ENCODE data around the gene CUX1.
"Not testable (repeated sequence)": the region's sequence is repeated elsewhere in the genome, so short reads cannot be mapped to it uniquely, and the experiment has no call there.

Gene CUX1

GRCh38 chr7:101824440-101824839 is 7.0 kb downstream of the CUX1 start:
- Histone ChIP-seq H3K27ac (peak overlapping the region; percentile 84), H3K27me3 (no peaks in the 10 kb centered on the region)
- TF ChIP-seq, protein P1, sequence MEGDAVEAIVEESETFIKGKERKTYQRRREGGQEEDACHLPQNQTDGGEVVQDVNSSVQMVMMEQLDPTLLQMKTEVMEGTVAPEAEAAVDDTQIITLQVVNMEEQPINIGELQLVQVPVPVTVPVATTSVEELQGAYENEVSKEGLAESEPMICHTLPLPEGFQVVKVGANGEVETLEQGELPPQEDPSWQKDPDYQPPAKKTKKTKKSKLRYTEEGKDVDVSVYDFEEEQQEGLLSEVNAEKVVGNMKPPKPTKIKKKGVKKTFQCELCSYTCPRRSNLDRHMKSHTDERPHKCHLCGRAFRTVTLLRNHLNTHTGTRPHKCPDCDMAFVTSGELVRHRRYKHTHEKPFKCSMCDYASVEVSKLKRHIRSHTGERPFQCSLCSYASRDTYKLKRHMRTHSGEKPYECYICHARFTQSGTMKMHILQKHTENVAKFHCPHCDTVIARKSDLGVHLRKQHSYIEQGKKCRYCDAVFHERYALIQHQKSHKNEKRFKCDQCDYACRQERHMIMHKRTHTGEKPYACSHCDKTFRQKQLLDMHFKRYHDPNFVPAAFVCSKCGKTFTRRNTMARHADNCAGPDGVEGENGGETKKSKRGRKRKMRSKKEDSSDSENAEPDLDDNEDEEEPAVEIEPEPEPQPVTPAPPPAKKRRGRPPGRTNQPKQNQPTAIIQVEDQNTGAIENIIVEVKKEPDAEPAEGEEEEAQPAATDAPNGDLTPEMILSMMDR (IDR thresholded peaks at IDR 0.05), result no peak

DNA sequence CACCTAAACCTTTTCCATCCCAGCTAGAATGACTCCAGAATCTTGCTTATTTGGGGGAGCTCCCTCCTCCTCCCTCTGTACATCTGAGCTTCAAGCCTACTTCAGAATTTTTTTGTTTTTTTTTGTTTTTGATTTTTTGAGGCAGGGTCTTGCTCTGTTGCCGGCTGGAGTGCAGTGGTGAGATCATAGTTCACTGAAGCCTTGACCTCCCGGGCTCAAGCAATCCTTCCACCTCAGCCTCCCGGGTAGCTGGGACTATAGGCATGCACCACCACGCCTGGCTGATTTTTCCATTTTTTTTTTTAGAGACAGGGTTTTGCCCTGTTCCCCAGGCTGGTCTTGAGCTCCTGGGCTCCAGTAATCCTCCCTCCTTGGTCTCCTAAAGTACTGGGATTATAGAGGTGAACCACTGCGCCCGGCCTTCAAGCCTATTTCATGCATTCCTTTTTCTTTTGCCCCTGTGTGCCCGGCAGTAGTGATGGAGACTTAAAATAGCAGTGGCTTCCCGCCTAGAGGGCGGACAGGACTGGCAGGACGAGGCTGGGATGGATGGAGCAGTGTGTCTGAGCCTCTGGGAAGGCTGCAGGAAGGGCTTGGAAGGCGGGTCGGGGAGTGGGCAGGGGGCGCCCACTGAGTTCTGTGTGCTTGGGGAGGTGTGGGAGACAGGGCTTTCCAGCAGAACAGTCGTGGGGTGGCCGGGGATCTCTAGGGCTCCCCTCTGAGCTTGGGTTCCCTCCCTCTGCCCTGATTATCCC is 8.8 kb downstream of the CUX1 start:
- TF ChIP-seq, protein P1 (IDR thresholded peaks at IDR 0.05), result no peak
- peaks cover 27 to 30% of the 10 kb centered on the region in 2 experiments for H3K4me1 ChIP-seq (ENCODE audit: control insufficient read depth in 1 of 2, insufficient read depth in 1 of 2, low read depth in 1 of 2, low read length in 1 of 2)

More at GRCh38 chr7:101824440-101824839, 7.0 kb downstream of the CUX1 start:
- Histone ChIP-seq H3K4me3 (ENCODE audit: low read depth in 1 of 2, low read length in 1 of 2) (no peak overlapping the region), H3K4me1 (ENCODE audit: control insufficient read depth in 1 of 2, insufficient read depth in 1 of 2, low read depth in 1 of 2, low read length in 1 of 2) (peaks cover 41 to 43% of the 10 kb centered on the region in 2 experiments), H3K9me3 (no peaks in the 10 kb centered on the region), H3K36me3 (peaks cover 11% of the 10 kb centered on the region)

GRCh38 chr7:101828301-101829020 is 11.0 kb downstream of the CUX1 start:
- H3K27me3 ChIP-seq, result no peaks in the 10 kb centered on the region
- peaks cover 12 to 16% of the 10 kb centered on the region in 2 experiments for H3K4me1 ChIP-seq (ENCODE audit: control insufficient read depth in 1 of 2, insufficient read depth in 1 of 2, low read depth in 1 of 2, low read length in 1 of 2)
- no peaks in the 10 kb centered on the region for H3K9me3 ChIP-seq
- peaks cover 15% of the 10 kb centered on the region for H3K36me3 ChIP-seq
- TF ChIP-seq, protein P1 (IDR thresholded peaks at IDR 0.05), result no peak
- peak overlapping the region; percentile 32 for H3K27ac ChIP-seq
- no peak overlapping the region for H3K4me3 ChIP-seq (ENCODE audit: low read depth in 1 of 2, low read length in 1 of 2)

More for the DNA sequence above, 8.8 kb downstream of the CUX1 start:
- H3K9me3 ChIP-seq, result no peaks in the 10 kb centered on the region
- no peak overlapping the region for H3K4me3 ChIP-seq (ENCODE audit: low read depth in 1 of 2, low read length in 1 of 2)
- no peak overlapping the region for H3K27ac ChIP-seq
- no peaks in the 10 kb centered on the region for H3K27me3 ChIP-seq
- peaks cover 11% of the 10 kb centered on the region for H3K36me3 ChIP-seq

- H3K4me1 ChIP-seq (ENCODE audit: control insufficient read depth in 1 of 2, insufficient read depth in 1 of 2, low read depth in 1 of 2, low read length in 1 of 2), result peaks cover 2 to 7% of the 10 kb centered on the region in 2 experiments
- no peaks in the 10 kb centered on the region for H3K27me3 ChIP-seq
- H3K9me3 ChIP-seq, result no peaks in the 10 kb centered on the region
- TF ChIP-seq, protein P1 (IDR thresholded peaks at IDR 0.05), result no peak
- H3K36me3 ChIP-seq, result peaks cover 15% of the 10 kb centered on the region
- no peak overlapping the region for H3K4me3 ChIP-seq (ENCODE audit: low read depth in 1 of 2, low read length in 1 of 2)
- no peak overlapping the region for H3K27ac ChIP-seq
Measured at GRCh38 chr7:101829374-101829773, 11.9 kb downstream of the CUX1 start.

GRCh38 chr7:101829821-101830220 is 12.4 kb downstream of the CUX1 start:
- Histone ChIP-seq H3K36me3 (peaks cover 15% of the 10 kb centered on the region), H3K27me3 (no peaks in the 10 kb centered on the region), H3K27ac (no peak overlapping the region), H3K4me1 (ENCODE audit: control insufficient read depth in 1 of 2, insufficient read depth in 1 of 2, low read depth in 1 of 2, low read length in 1 of 2) (peaks cover 0 to 3% of the 10 kb centered on the region in 2 experiments), H3K9me3 (no peaks in the 10 kb centered on the region), H3K4me3 (ENCODE audit: low read depth in 1 of 2, low read length in 1 of 2) (no peak overlapping the region)
- TF ChIP-seq, protein P1 (IDR thresholded peaks at IDR 0.05), result no peak

- H3K36me3 ChIP-seq, result peaks cover 15% of the 10 kb centered on the region
- not testable (repeated sequence) for H3K4me1 ChIP-seq (ENCODE audit: control insufficient read depth in 1 of 2, insufficient read depth in 1 of 2, low read depth in 1 of 2, low read length in 1 of 2); H3K27me3 ChIP-seq; H3K4me3 ChIP-seq (ENCODE audit: low read depth in 1 of 2, low read length in 1 of 2); H3K9me3 ChIP-seq; H3K27ac ChIP-seq
Measured at GRCh38 chr7:101831396-101831795, 14.0 kb downstream of the CUX1 start.

All from neutrophil (primary cell).